Tibial nerve (tissue), 4 donors: ENCODE data around the gene ARHGAP12. TPM values are rescaled to one million over a fixed set of nuclear protein-coding genes. Genes with fewer than 3 reads are reported as not detected.

ENCODE experiments used
- DNase-seq, 2 donors: peaks; one replicate each; pipeline ENCODE4 v3.0.0-alpha.2; 2019; ENCODE audit warnings: low spot score in 2 of 2
- H3K27ac ChIP-seq, 4 donors: fragments of 200-600 bp; sonication (generic) in 3 of 4; one replicate each; pipeline ENCODE4 v1.5.1; 2017 to 2019; ENCODE audit warnings: mild to moderate bottlenecking in 1 of 4
- H3K27me3 ChIP-seq, 2 donors: fragments of 200-600 bp; sonication (generic) in 1 of 2; one replicate each; pipeline versions ENCODE4 v1.5.1 to v1.6.0; 2017 to 2019
- H3K36me3 ChIP-seq, 3 donors: fragments of 200-600 bp; sonication (generic); one replicate each; pipeline ENCODE4 v1.5.1; 2018 to 2019
- H3K4me1 ChIP-seq, 4 donors: fragments of 200-600 bp; sonication (generic) in 3 of 4; one replicate each; pipeline ENCODE4 v1.5.1; 2017 to 2019
- H3K4me3 ChIP-seq, 4 donors: fragments of 200-600 bp; sonication (generic) in 3 of 4; one replicate each; pipeline ENCODE4 v1.5.1; 2017 to 2019; ENCODE audit warnings: mild to moderate bottlenecking in 1 of 4, moderate library complexity in 1 of 4
- H3K9me3 ChIP-seq, 4 donors: fragments of 200-600 bp; sonication (generic) in 3 of 4; one replicate each; pipeline ENCODE4 v1.5.1; 2017 to 2019
- CTCF ChIP-seq, 5 experiments: fragments of 200-600 bp in 3 of 5; fragments of 450-650 bp in 2 of 5; sonication (generic) in 3 of 5; IDR thresholded peaks; one replicate each; pipeline ENCODE4 v1.5.1; 2016 to 2019; ENCODE audit warnings: antibody characterized with exemption in 5 of 5, mild to moderate bottlenecking in 3 of 5, moderate library complexity in 2 of 5
- EP300 ChIP-seq, 2 donors: sonication (generic); formaldehyde crosslinking; IDR thresholded peaks; one replicate each; pipeline ENCODE4 v1.6.1; 2017; ENCODE audit warnings: antibody characterized with exemption in 2 of 2, mild to moderate bottlenecking in 1 of 2
- POLR2A ChIP-seq, 2 donors: fragments of 450-650 bp; IDR thresholded peaks; one replicate each; pipeline ENCODE4 v1.6.1; 2017; ENCODE audit warnings: antibody characterized with exemption in 2 of 2, mild to moderate bottlenecking in 2 of 2, moderate library complexity in 2 of 2
- WGBS, 2 donors: methylation state at CpG; one replicate each; pipeline ENCODE4 v1.1.5; 2018; 5-methylcytosine and 5-hydroxymethylcytosine counted together
- total RNA-seq, 4 donors: library from RNA; depleted of rRNA; stranded (reverse); fragments of >200 nt; gene quantifications; one replicate each; pipeline ENCODE4 v1.1.0, GENCODE V29; 2016

Gene ARHGAP12, protein sequence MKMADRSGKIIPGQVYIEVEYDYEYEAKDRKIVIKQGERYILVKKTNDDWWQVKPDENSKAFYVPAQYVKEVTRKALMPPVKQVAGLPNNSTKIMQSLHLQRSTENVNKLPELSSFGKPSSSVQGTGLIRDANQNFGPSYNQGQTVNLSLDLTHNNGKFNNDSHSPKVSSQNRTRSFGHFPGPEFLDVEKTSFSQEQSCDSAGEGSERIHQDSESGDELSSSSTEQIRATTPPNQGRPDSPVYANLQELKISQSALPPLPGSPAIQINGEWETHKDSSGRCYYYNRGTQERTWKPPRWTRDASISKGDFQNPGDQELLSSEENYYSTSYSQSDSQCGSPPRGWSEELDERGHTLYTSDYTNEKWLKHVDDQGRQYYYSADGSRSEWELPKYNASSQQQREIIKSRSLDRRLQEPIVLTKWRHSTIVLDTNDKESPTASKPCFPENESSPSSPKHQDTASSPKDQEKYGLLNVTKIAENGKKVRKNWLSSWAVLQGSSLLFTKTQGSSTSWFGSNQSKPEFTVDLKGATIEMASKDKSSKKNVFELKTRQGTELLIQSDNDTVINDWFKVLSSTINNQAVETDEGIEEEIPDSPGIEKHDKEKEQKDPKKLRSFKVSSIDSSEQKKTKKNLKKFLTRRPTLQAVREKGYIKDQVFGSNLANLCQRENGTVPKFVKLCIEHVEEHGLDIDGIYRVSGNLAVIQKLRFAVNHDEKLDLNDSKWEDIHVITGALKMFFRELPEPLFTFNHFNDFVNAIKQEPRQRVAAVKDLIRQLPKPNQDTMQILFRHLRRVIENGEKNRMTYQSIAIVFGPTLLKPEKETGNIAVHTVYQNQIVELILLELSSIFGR
- 10 to 100 TPM; 38.8 to 65.7 (median 47.7) TPM for total RNA-seq

DNA sequence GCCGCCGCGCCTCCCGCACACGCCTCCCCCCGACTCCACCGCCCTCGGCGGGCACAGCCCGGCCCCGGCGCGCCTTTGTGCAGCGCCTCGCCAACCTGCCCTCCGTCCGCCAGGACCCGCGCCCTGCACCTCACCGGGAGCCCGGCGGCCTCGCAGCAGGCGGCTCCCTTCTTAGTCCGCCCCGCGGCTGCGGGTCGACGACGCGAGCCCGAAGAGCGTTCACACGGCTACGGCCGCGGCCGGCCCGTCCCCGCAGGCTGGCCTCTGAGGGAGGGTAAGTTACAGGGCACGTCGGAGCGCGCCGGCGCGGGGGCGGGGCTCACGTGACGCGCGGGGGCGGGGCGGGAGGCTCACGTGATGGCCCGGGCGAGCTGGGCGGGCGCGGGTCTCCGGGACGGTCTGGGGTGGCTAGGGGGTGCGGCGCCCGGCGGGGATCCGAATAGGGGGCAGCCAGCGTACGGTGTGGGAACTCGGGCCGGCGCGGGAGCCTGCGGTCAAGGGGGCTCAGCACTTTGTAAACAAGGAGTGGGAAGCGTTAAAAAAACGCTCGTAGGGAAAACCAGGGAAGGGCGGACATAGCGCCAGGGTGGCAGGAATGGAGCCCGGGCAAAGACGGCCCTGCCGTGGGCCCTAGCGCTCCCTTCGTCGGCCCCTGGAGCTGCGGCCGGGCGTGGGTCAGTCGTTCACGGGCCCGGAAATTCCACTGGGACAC lies at the start of gene ARHGAP12:
TSS of gene ARHGAP12 (minus strand) at position 283 of the 712 bp plus-strand sequence. CDS start 19,976 bp downstream, outside the sequence.
- peak; percentile 91 to 92 for DNase-seq
- TF ChIP-seq CTCF (IDR thresholded peaks at IDR 0.05) = peak in 2 of 5 experiments; percentile 29 to 34
- peak; percentile 80 to 96 for TF ChIP-seq POLR2A (IDR thresholded peaks at IDR 0.05)
- TF ChIP-seq EP300 (IDR thresholded peaks at IDR 0.05) = peak in 1 of 2 donors; percentile 97
- no peaks in the 10 kb centered on the region for H3K36me3 ChIP-seq
- H3K4me3 ChIP-seq = peak within 1 kb of the TSS; percentile 44 to 90 (median 75)
- no peaks in the 10 kb centered on the region for H3K27me3 ChIP-seq
- no peaks in the 10 kb centered on the region for H3K9me3 ChIP-seq
- peaks cover 0 to 41% (median 21%) of the 10 kb centered on the region in 4 donors for H3K4me1 ChIP-seq
- peak within 1 kb of the TSS; percentile 81 to 99 (median 95) for H3K27ac ChIP-seq
- 0 to 1% methylated on average over 68 to 73 of the region's 92 CpGs for WGBS, 2 donors

GRCh38 chr10:31978156-31978483 lies 49.5 kb upstream of the ARHGAP12 start:
- Histone ChIP-seq H3K9me3 (no peaks in the 10 kb centered on the region), H3K4me3 (no peak overlapping the region), H3K36me3 (no peaks in the 10 kb centered on the region), H3K4me1 (peaks cover 0 to 16% (median 2%) of the 10 kb centered on the region in 4 donors), H3K27ac (peak overlapping the region in 1 of 4 donors; percentile 71), H3K27me3 (no peaks in the 10 kb centered on the region)
- no peak for TF ChIP-seq EP300 (IDR thresholded peaks at IDR 0.05)
- TF ChIP-seq POLR2A (IDR thresholded peaks at IDR 0.05) = no peak
- TF ChIP-seq CTCF (IDR thresholded peaks at IDR 0.05) = no peak
- 46 to 72% methylated on average over 2 of the region's 2 CpGs for WGBS, 2 donors
- DNase-seq = no peak

GRCh38 chr10:31977440-31978155 lies 49.0 kb upstream of the ARHGAP12 start:
- TF ChIP-seq EP300 (IDR thresholded peaks at IDR 0.05) (no peak), CTCF (IDR thresholded peaks at IDR 0.05) (no peak), POLR2A (IDR thresholded peaks at IDR 0.05) (no peak)
- Histone ChIP-seq H3K4me1 (peaks cover 0 to 16% (median 2%) of the 10 kb centered on the region in 4 donors), H3K4me3 (no peak overlapping the region), H3K36me3 (no peaks in the 10 kb centered on the region), H3K27me3 (no peaks in the 10 kb centered on the region), H3K27ac (peak overlapping the region in 2 of 4 donors; percentile 15 to 71), H3K9me3 (no peaks in the 10 kb centered on the region)
- DNase-seq = no peak
- 41 to 44% methylated on average over 5 of the region's 5 CpGs for WGBS, 2 donors

GRCh38 chr10:31975157-31975765 lies 46.6 kb upstream of the ARHGAP12 start:
- Histone ChIP-seq H3K27me3 (no peaks in the 10 kb centered on the region), H3K36me3 (no peaks in the 10 kb centered on the region), H3K27ac (no peak overlapping the region), H3K4me1 (peaks cover 0 to 16% (median 2%) of the 10 kb centered on the region in 4 donors), H3K9me3 (no peaks in the 10 kb centered on the region), H3K4me3 (no peak overlapping the region)
- no peak for DNase-seq
- 86 to 87% methylated on average over 6 of the region's 6 CpGs for WGBS, 2 donors
- no peak for TF ChIP-seq EP300 (IDR thresholded peaks at IDR 0.05)
- TF ChIP-seq CTCF (IDR thresholded peaks at IDR 0.05) = no peak
